Measurements from ENCODE around the gene EGFL7.
"Not testable (repeated sequence)": the region's sequence is repeated elsewhere in the genome, so short reads cannot be mapped to it uniquely, and the experiment has no call there.

The EGFL7 gene

GRCh38 chr9:136705564-136705963, 42.8 kb downstream of the EGFL7 start:
- DNase-seq (ENCODE audit: low read depth): no peak
- TF ChIP-seq, protein P1, sequence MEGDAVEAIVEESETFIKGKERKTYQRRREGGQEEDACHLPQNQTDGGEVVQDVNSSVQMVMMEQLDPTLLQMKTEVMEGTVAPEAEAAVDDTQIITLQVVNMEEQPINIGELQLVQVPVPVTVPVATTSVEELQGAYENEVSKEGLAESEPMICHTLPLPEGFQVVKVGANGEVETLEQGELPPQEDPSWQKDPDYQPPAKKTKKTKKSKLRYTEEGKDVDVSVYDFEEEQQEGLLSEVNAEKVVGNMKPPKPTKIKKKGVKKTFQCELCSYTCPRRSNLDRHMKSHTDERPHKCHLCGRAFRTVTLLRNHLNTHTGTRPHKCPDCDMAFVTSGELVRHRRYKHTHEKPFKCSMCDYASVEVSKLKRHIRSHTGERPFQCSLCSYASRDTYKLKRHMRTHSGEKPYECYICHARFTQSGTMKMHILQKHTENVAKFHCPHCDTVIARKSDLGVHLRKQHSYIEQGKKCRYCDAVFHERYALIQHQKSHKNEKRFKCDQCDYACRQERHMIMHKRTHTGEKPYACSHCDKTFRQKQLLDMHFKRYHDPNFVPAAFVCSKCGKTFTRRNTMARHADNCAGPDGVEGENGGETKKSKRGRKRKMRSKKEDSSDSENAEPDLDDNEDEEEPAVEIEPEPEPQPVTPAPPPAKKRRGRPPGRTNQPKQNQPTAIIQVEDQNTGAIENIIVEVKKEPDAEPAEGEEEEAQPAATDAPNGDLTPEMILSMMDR (IDR thresholded peaks at IDR 0.05; ENCODE audit: low read length, missing control alignments): no peak

GRCh38 chr9:136707011-136707410, 44.3 kb downstream of the EGFL7 start:
- TF ChIP-seq, protein P1 (IDR thresholded peaks at IDR 0.05; ENCODE audit: low read length, missing control alignments): no peak
- DNase-seq (ENCODE audit: low read depth): no peak
- no peak overlapping the region for H3K4me3 ChIP-seq (replicated peaks; ENCODE audit: low read depth, low read length)

More at GRCh38 chr9:136705564-136705963, 42.8 kb downstream of the EGFL7 start:
- no peak overlapping the region for H3K4me3 ChIP-seq (replicated peaks; ENCODE audit: low read depth, low read length)

- no peak for DNase-seq (ENCODE audit: low read depth)
- no peak overlapping the region for H3K4me3 ChIP-seq (replicated peaks; ENCODE audit: low read depth, low read length)
- TF ChIP-seq, protein P1 (IDR thresholded peaks at IDR 0.05; ENCODE audit: low read length, missing control alignments): no peak
Observed at GRCh38 chr9:136707849-136708517, 45.3 kb downstream of the EGFL7 start.

DNA sequence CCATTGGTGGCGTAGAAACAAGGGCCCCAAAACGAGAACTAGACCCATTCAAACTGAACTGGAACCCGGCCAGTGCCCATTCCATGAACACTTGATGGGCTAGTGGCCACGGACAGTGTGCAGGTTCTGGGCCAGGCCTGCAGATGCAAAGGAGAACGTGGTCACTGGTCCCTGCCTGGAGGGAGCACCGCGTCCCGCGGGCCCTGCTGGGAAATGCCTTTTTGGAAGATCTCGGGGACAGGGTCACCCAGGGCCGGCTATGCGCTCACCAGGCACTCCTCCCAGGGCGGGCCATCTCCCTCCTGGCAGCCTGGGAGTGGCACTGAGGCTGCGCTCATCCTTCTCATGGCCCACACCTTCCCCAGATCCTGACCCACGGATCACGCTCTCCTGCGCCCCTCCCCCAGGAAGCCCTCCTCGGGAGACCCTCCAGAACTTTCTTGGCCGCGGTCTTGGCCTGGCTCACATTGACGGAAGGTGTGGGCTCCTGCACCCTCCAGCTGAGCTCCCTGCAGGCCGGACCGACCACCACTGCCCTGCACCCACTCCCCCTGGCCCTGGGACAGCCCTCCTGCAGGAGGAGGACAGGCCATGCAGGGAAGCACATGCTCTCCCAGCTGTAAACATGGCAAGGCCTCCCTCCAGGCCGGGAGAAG, 46.9 kb downstream of the EGFL7 start:
- no peak overlapping the region for H3K4me3 ChIP-seq (replicated peaks; ENCODE audit: low read depth, low read length)
- DNase-seq (ENCODE audit: low read depth): no peak
- TF ChIP-seq, protein P1 (IDR thresholded peaks at IDR 0.05; ENCODE audit: low read length, missing control alignments): no peak

DNA sequence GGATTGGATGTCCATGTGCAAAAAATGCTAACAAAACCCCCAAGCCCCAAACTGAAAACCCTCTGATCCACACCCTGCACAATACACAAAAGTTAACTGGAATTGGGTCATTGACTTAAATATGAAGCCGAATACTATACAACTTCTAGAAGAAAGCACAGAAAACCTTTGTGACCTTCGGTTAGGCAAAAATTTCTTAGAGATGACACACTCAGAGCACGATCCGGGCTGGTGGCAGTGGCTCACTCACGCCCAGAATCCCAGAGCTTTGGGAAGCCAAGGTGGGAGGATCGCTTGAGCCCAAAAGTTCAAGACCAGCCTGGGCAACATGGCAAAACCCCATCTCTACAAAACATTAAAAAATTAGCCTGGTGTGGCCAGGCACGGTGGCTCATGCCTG, 47.8 kb downstream of the EGFL7 start:
- no peak overlapping the region for H3K4me3 ChIP-seq (replicated peaks; ENCODE audit: low read depth, low read length)
- no peak for DNase-seq (ENCODE audit: low read depth)
- TF ChIP-seq, protein P1 (IDR thresholded peaks at IDR 0.05; ENCODE audit: low read length, missing control alignments): no peak

GRCh38 chr9:136711219-136711648, 48.5 kb downstream of the EGFL7 start:
- not testable (repeated sequence) for H3K4me3 ChIP-seq (replicated peaks; ENCODE audit: low read depth, low read length); DNase-seq (ENCODE audit: low read depth)

GRCh38 chr9:136711751-136712689, 49.3 kb downstream of the EGFL7 start, which contains the start of gene DIPK1B:
DIPK1B (plus strand) TSS chr9:136712572; CDS start chr9:136712666, 94 bp downstream.
- H3K4me3 ChIP-seq (replicated peaks; ENCODE audit: low read depth, low read length): peak within 1 kb of the TSS; percentile 64
- TF ChIP-seq, protein P1 (IDR thresholded peaks at IDR 0.05; ENCODE audit: low read length, missing control alignments): no peak
- no peak for DNase-seq (ENCODE audit: low read depth)
